Liver (tissue), 9 donors: Measurements from ENCODE around the gene DPYD. TPM values are rescaled to one million over a fixed set of nuclear protein-coding genes. Genes with fewer than 3 reads are reported as not detected.

ENCODE experiments used
- DNase-seq: peaks from one replicate; pipeline ENCODE4 v3.0.0-alpha.2; 2017; ENCODE audit warnings: low spot score
- H3K27ac ChIP-seq, 2 donors: one replicate each; pipeline ENCODE4 v1.7.0; 2013; ENCODE audit warnings: inconsistent platforms in 2 of 2, low read length in 2 of 2, control low read depth in 1 of 2, low read depth in 1 of 2, mild to moderate bottlenecking in 1 of 2
- H3K27me3 ChIP-seq, 4 donors: one replicate each; pipeline versions ENCODE4 v1.6.1 to v1.7.0; 2013; ENCODE audit warnings: low read length in 3 of 4, inconsistent platforms in 1 of 4, mild to moderate bottlenecking in 1 of 4, moderate library complexity in 1 of 4; ENCODE audit not compliant: control insufficient read depth in 4 of 4, insufficient read depth in 4 of 4
- H3K36me3 ChIP-seq, 4 donors: one replicate each; pipeline versions ENCODE4 v1.6.1 to v1.7.0; 2013; ENCODE audit warnings: low read length in 3 of 4, mild to moderate bottlenecking in 3 of 4, low read depth in 1 of 4, moderate library complexity in 1 of 4; ENCODE audit not compliant: control insufficient read depth in 4 of 4, insufficient read depth in 3 of 4
- H3K4me1 ChIP-seq, 4 donors: one replicate each; pipeline versions ENCODE4 v1.6.1 to v1.7.0; 2013; ENCODE audit warnings: low read length in 3 of 4, mild to moderate bottlenecking in 3 of 4, moderate library complexity in 1 of 4; ENCODE audit not compliant: control insufficient read depth in 4 of 4, insufficient read depth in 4 of 4
- H3K4me3 ChIP-seq, 3 donors: one replicate each; pipeline versions ENCODE4 v1.6.1 to v1.7.0; 2013; ENCODE audit warnings: low read length in 3 of 3, control low read depth in 1 of 3, low read depth in 1 of 3, mild to moderate bottlenecking in 1 of 3
- H3K9ac ChIP-seq, 2 donors: one replicate each; pipeline ENCODE4 v1.7.0; 2013; ENCODE audit warnings: low read length in 2 of 2, mild to moderate bottlenecking in 2 of 2, moderate library complexity in 2 of 2, control low read depth in 1 of 2, low read depth in 1 of 2
- H3K9me3 ChIP-seq, 4 donors: one replicate each; pipeline versions ENCODE4 v1.6.1 to v1.7.0; 2013; ENCODE audit warnings: low read length in 3 of 4; ENCODE audit not compliant: control insufficient read depth in 4 of 4
- CTCF ChIP-seq: fragments of 150-350 bp; IDR thresholded peaks from 2 replicates; pipeline ENCODE4 v1.5.1; 2017; ENCODE audit warnings: improper control_type of control experiment, low read depth, low read length; ENCODE audit not compliant: missing input control
- EGR1 ChIP-seq, 2 donors: IDR thresholded peaks; 2 replicates each; pipeline ENCODE4 v1.6.1; 2016 to 2018; ENCODE audit warnings: antibody characterized with exemption in 2 of 2, low read depth in 2 of 2
- FOXA1 ChIP-seq: IDR thresholded peaks from 2 replicates; pipeline ENCODE4 v1.6.1; 2016; ENCODE audit warnings: antibody characterized with exemption
- FOXA2 ChIP-seq: IDR thresholded peaks from 2 replicates; pipeline ENCODE4 v1.6.1; 2016; ENCODE audit warnings: antibody characterized with exemption
- HNF4A ChIP-seq, 2 donors: conservative IDR thresholded peaks; 2 replicates each; pipeline ENCODE4 v1.6.1; 2016; ENCODE audit warnings: antibody characterized with exemption in 2 of 2, mild to moderate bottlenecking in 2 of 2
- HNF4G ChIP-seq: IDR thresholded peaks from 2 replicates; pipeline ENCODE4 v1.6.1; 2016; ENCODE audit warnings: antibody characterized with exemption
- JUND ChIP-seq, 2 donors: IDR thresholded peaks; 2 replicates each; pipeline ENCODE4 v1.6.1; 2016; ENCODE audit warnings: antibody characterized with exemption in 2 of 2
- MAX ChIP-seq: IDR thresholded peaks from 2 replicates; pipeline ENCODE4 v1.6.1; 2016; ENCODE audit warnings: antibody characterized with exemption
- NR2F2 ChIP-seq: IDR thresholded peaks from 2 replicates; pipeline ENCODE4 v1.6.1; 2016; ENCODE audit warnings: antibody characterized with exemption
- RAD21 ChIP-seq, 2 donors: IDR thresholded peaks; 2 replicates each; pipeline ENCODE4 v1.6.1; 2016; ENCODE audit warnings: antibody characterized with exemption in 2 of 2, mild to moderate bottlenecking in 2 of 2
- RXRA ChIP-seq, 2 donors: IDR thresholded peaks; 2 replicates each; pipeline ENCODE4 v1.6.1; 2017 to 2018; ENCODE audit warnings: antibody characterized with exemption in 2 of 2, mild to moderate bottlenecking in 1 of 2
- SP1 ChIP-seq: IDR thresholded peaks from 2 replicates; pipeline ENCODE4 v1.6.1; 2018; ENCODE audit warnings: antibody characterized with exemption, mild to moderate bottlenecking
- TAF1 ChIP-seq: conservative IDR thresholded peaks from 2 replicates; pipeline ENCODE4 v1.6.1; 2016; ENCODE audit warnings: antibody characterized with exemption, mild to moderate bottlenecking
- ZBTB33 ChIP-seq: IDR thresholded peaks from 2 replicates; pipeline ENCODE4 v1.6.1; 2016; ENCODE audit warnings: antibody characterized with exemption
- WGBS: extraction: QIAGEN DNeasy Blood & Tissue Kit; methylation state at CpG from one replicate; pipeline ENCODE4 v1.1.7; 2013; 5-methylcytosine and 5-hydroxymethylcytosine counted together
- polyA plus RNA-seq, 2 donors: library from polyadenylated mRNA; stranded (reverse) in 1 of 2; unstranded in 1 of 2; fragments of 200-250 nt in 1 of 2; fragments of >200 nt in 1 of 2; fragmentation: Nextera tagmentation in 1 of 2; extraction: Ambion mirVana in 1 of 2; gene quantifications; one replicate each; pipeline versions ENCODE4 v1.2.1 to v1.2.3, GENCODE V29; 2013 to 2015
- total RNA-seq, 2 donors: library from RNA; depleted of rRNA; stranded (reverse); fragments of >200 nt; gene quantifications; one replicate each; pipeline ENCODE4 v1.2.3, GENCODE V29; 2014
- donor health status: healthy.
- donor health status: healthy.
- donor health status: healthy.
- donor health status: healthy.
- donor health status: healthy.

Gene DPYD
- total and polyA plus RNA-seq, 4 donors: 16.2 to 142 (median 47.0) TPM

GRCh38 chr1:97073169-97073568, 847.7 kb downstream of the DPYD start:
- H3K4me1 ChIP-seq: no peaks in the 10 kb centered on the region
- no peak for DNase-seq

GRCh38 chr1:97071173-97071572, 849.7 kb downstream of the DPYD start:
- TF ChIP-seq HNF4G (no peak), RXRA (IDR thresholded peaks at IDR 0.05) (no peak), HNF4A (conservative IDR thresholded peaks at IDR 0.05) (no peak), TAF1 (no peak), EGR1 (IDR thresholded peaks at IDR 0.05; ENCODE audit: low read depth in 2 of 2) (no peak), SP1 (no peak), MAX (no peak), RAD21 (IDR thresholded peaks at IDR 0.05) (no peak), NR2F2 (no peak)
- 90% methylated on average over 3 of the region's 3 CpGs for WGBS
- Histone ChIP-seq H3K4me3 (no peak overlapping the region), H3K27me3 (no peaks in the 10 kb centered on the region), H3K4me1 (no peaks in the 10 kb centered on the region), H3K27ac (no peak overlapping the region), H3K9ac (no peak overlapping the region), H3K36me3 (peaks cover 0 to 8% (median under 1%) of the 10 kb centered on the region in 4 donors), H3K9me3 (peaks cover 0 to 2% (median 0%) of the 10 kb centered on the region in 4 donors)
- no peak for DNase-seq

More at GRCh38 chr1:97073169-97073568, 847.7 kb downstream of the DPYD start:
- H3K9ac ChIP-seq: no peak overlapping the region
- TF ChIP-seq EGR1 (IDR thresholded peaks at IDR 0.05; ENCODE audit: low read depth in 2 of 2): no peak
- no peaks in the 10 kb centered on the region for H3K27me3 ChIP-seq
- H3K36me3 ChIP-seq: peaks cover 0 to 11% (median 2%) of the 10 kb centered on the region in 4 donors
- H3K27ac ChIP-seq: no peak overlapping the region
- H3K4me3 ChIP-seq: no peak overlapping the region
- H3K9me3 ChIP-seq: no peaks in the 10 kb centered on the region

- 93% methylated on average over 4 of the region's 4 CpGs for WGBS
- no peak overlapping the region for H3K4me3 ChIP-seq
- TF ChIP-seq TAF1 (no peak), HNF4G (no peak), ZBTB33 (no peak), FOXA2 (no peak), CTCF (no peak), SP1 (no peak), HNF4A (conservative IDR thresholded peaks at IDR 0.05) (no peak), MAX (no peak), FOXA1 (no peak), EGR1 (IDR thresholded peaks at IDR 0.05; ENCODE audit: low read depth in 2 of 2) (no peak), RAD21 (IDR thresholded peaks at IDR 0.05) (no peak), JUND (IDR thresholded peaks at IDR 0.05) (no peak)
- H3K36me3 ChIP-seq: peaks cover 0 to 5% (median 0%) of the 10 kb centered on the region in 4 donors
- H3K4me1 ChIP-seq: no peaks in the 10 kb centered on the region
- H3K9ac ChIP-seq: no peak overlapping the region
- no peak overlapping the region for H3K27ac ChIP-seq
- H3K9me3 ChIP-seq: peaks cover 0 to 5% (median 0%) of the 10 kb centered on the region in 4 donors
- no peaks in the 10 kb centered on the region for H3K27me3 ChIP-seq
- DNase-seq: no peak
Observed at GRCh38 chr1:97070376-97070775, 850.5 kb downstream of the DPYD start.
